ENCODE measurements around the gene SIGMAR1.

GRCh38 chr9:34601937-34602573 lies 35.5 kb downstream of the SIGMAR1 start:
- no peak for TF ChIP-seq CEBPB (IDR thresholded peaks at IDR 0.05; ENCODE audit: low read depth, low read length)
- no peak for TF ChIP-seq CTCF (conservative IDR thresholded peaks at IDR 0.05; ENCODE audit: low read depth, low read length)
- TF ChIP-seq POLR2A (IDR thresholded peaks at IDR 0.05; ENCODE audit: low read depth, low read length), result no peak
- TF ChIP-seq MAFK (IDR thresholded peaks at IDR 0.05; ENCODE audit: low read depth, low read length), result no peak
- no peak for TF ChIP-seq SMC3 (IDR thresholded peaks at IDR 0.05; ENCODE audit: low read depth, low read length)
- no peak for TF ChIP-seq RFX5 (IDR thresholded peaks at IDR 0.05; ENCODE audit: low read depth, low read length)
- TF ChIP-seq RAD21 (IDR thresholded peaks at IDR 0.05; ENCODE audit: low read length), result no peak
- no peak for TF ChIP-seq MXI1 (IDR thresholded peaks at IDR 0.05; ENCODE audit: borderline replicate concordance, low read depth, low read length)
- no peak for TF ChIP-seq BHLHE40 (IDR thresholded peaks at IDR 0.05; ENCODE audit: low read depth, low read length)
- TF ChIP-seq RCOR1 (IDR thresholded peaks at IDR 0.05; ENCODE audit: insufficient replicate concordance, low read length), result no peak
- no peak for TF ChIP-seq CHD1 (IDR thresholded peaks at IDR 0.05; ENCODE audit: low read depth, low read length)
- no peak for TF ChIP-seq ELK1 (IDR thresholded peaks at IDR 0.05; ENCODE audit: borderline replicate concordance, low read depth, low read length)
- no peak for TF ChIP-seq FOS (IDR thresholded peaks at IDR 0.05; ENCODE audit: low read depth, low read length)

Measured in IMR-90 (cell line).